HepG2 (cell line): Measurements from ENCODE around the gene ZNF318. TPM values are rescaled to one million over a fixed set of nuclear protein-coding genes. Genes with fewer than 3 reads are reported as not detected.
A peak's percentile ranks its signal among the peaks of the same experiment; 100 is the strongest.

ENCODE experiments used
- ATAC-seq: fragments of 200-7000 bp; cut with Tn5 transposase; 3 replicates; pipeline ENCODE4 v1.9.1; 2020; ENCODE audit warnings: mild to moderate bottlenecking, moderate library complexity
- BruUV-seq: library from RNA; stranded (reverse); fragments of 400-500 nt; replicated peaks from 2 replicates; lab custom pipeline; 2021; lab: Mats Ljungman, UMichigan
- CTCF ChIA-PET: fragments of 300-600 bp; formaldehyde crosslinking; extraction: SDS; loops from one replicate; lab custom pipeline; 2021; ENCODE audit warnings: low total read pairs, inconsistent platforms, low intra/inter-chr PET ratio; lab: Yijun Ruan, JAX
- POLR2A ChIA-PET: fragments of 350-600 bp; sonication (Branson Sonifier 250); formaldehyde crosslinking; loops from one replicate; lab custom pipeline; 2020; ENCODE audit warnings: antibody characterized with exemption, inconsistent platforms; lab: Yijun Ruan, JAX
- DNase-seq: peaks from one replicate; pipeline ENCODE4 v3.0.0-alpha.2; 2015; ENCODE audit warnings: low spot score
- FAIRE-seq: peaks from 3 replicates; lab custom pipeline; 2011; peaks lifted over from hg19 to GRCh38; lab: Jason Lieb, UNC
- H2AFZ ChIP-seq: one replicate; pipeline ENCODE4 v1.6.1; 2011; ENCODE audit warnings: low read length, inconsistent platforms
- H3K27ac ChIP-seq: fragments of 300-600 bp; 3 replicates; pipeline ENCODE4 v1.8.0; 2011; ENCODE audit warnings: mixed run types, mild to moderate bottlenecking, mixed read lengths, low read length, inconsistent platforms; ENCODE audit not compliant: insufficient read depth; ENCODE audit errors: extremely low read length
- H3K27me3 ChIP-seq, 2 experiments: fragments of 200-600 bp in 1 of 2; 2 replicates in 1 of 2; 3 replicates in 1 of 2; pipeline versions ENCODE4 v1.6.0 to v1.8.0; 2011; ENCODE audit warnings: low read length in 2 of 2, mild to moderate bottlenecking in 2 of 2, moderate library complexity in 2 of 2, inconsistent platforms in 1 of 2; ENCODE audit not compliant: insufficient read depth in 2 of 2, control insufficient read depth in 1 of 2
- H3K36me3 ChIP-seq, 2 experiments: fragments of 200-600 bp in 1 of 2; replicated peaks in 1 of 2; 2 replicates in 1 of 2; 3 replicates in 1 of 2; pipeline versions ENCODE4 v1.5.1 to v1.8.0; 2011; ENCODE audit warnings: low read length in 2 of 2, inconsistent platforms in 1 of 2; ENCODE audit not compliant: insufficient read depth in 2 of 2, control insufficient read depth in 1 of 2
- H3K4me1 ChIP-seq: 2 replicates; pipeline ENCODE4 v1.5.1; 2012; ENCODE audit warnings: low read length, inconsistent platforms; ENCODE audit not compliant: insufficient read depth
- H3K4me2 ChIP-seq: 2 replicates; pipeline ENCODE4 v1.6.0; 2011; ENCODE audit warnings: low read depth, low read length, inconsistent platforms
- H3K4me3 ChIP-seq, 3 experiments: fragments of 200-600 bp in 1 of 3; sonication (generic), shearing (Covaris generic) in 1 of 3; replicated peaks in 1 of 3; 2 replicates each; pipeline ENCODE4 v1.5.1; 2011 to 2016; ENCODE audit warnings: low read length in 3 of 3, inconsistent platforms in 2 of 3, low read depth in 2 of 3, mild to moderate bottlenecking in 2 of 3, control low read depth in 1 of 3, mixed read lengths in 1 of 3; ENCODE audit not compliant: insufficient read depth in 1 of 3
- H3K79me2 ChIP-seq: one replicate; pipeline ENCODE4 v1.6.1; 2011; ENCODE audit warnings: low read length, inconsistent platforms; ENCODE audit not compliant: insufficient read depth
- H3K9ac ChIP-seq: 2 replicates; pipeline ENCODE4 v1.6.0; 2011; ENCODE audit warnings: mild to moderate bottlenecking, low read depth, low read length, inconsistent platforms; ENCODE audit not compliant: insufficient read depth
- H3K9me3 ChIP-seq: 2 replicates; pipeline ENCODE4 v1.5.1; 2012; ENCODE audit warnings: mild to moderate bottlenecking, low read length
- H4K20me1 ChIP-seq: 2 replicates; pipeline ENCODE4 v1.6.0; 2011; ENCODE audit warnings: inconsistent platforms, mild to moderate bottlenecking, low read length, moderate library complexity; ENCODE audit not compliant: insufficient read depth
- ARID3A ChIP-seq: IDR thresholded peaks from 2 replicates; pipeline ENCODE4 v1.6.1; 2012; ENCODE audit warnings: low read depth, low read length, improper control_type of control experiment
- CSRNP1 ChIP-seq: sonication (generic); formaldehyde crosslinking; IDR thresholded peaks from 2 replicates; pipeline ENCODE4 v1.8.1; 2023; ENCODE audit warnings: mild to moderate bottlenecking, missing genetic modification reagents
- CTCF ChIP-seq: sonication (generic); formaldehyde crosslinking; IDR thresholded peaks from 2 replicates; pipeline ENCODE4 v1.5.0; 2020; ENCODE audit warnings: mild to moderate bottlenecking, missing genetic modification reagents, moderate library complexity
- DZIP1 ChIP-seq: sonication (generic); formaldehyde crosslinking; IDR thresholded peaks from 2 replicates; pipeline ENCODE4 v1.5.0; 2020; ENCODE audit warnings: mild to moderate bottlenecking, missing genetic modification reagents
- RARG ChIP-seq: sonication (generic); formaldehyde crosslinking; IDR thresholded peaks from 2 replicates; pipeline ENCODE4 v1.4.0; 2020; ENCODE audit warnings: low read depth, mild to moderate bottlenecking, missing genetic modification reagents
- STAG1 ChIP-seq: sonication (generic); formaldehyde crosslinking; IDR thresholded peaks from 2 replicates; pipeline ENCODE4 v1.4.0; 2020; ENCODE audit warnings: missing genetic modification reagents
- TAF15 ChIP-seq: fragments of 200-400 bp; formaldehyde crosslinking; IDR thresholded peaks from one replicate; pipeline ENCODE4 v1.6.1; 2018; ENCODE audit warnings: mild to moderate bottlenecking, low read depth, low read length; ENCODE audit not compliant: poor library complexity, severe bottlenecking
- ZFP36 ChIP-seq: fragments of 150-350 bp; IDR thresholded peaks from 2 replicates; pipeline ENCODE4 v1.6.1; 2018; ENCODE audit warnings: borderline replicate concordance, low read length, low read depth; ENCODE audit not compliant: partially characterized antibody
- ZNF121 ChIP-seq: sonication (generic); formaldehyde crosslinking; IDR thresholded peaks from 2 replicates; pipeline ENCODE4 v1.5.0; 2020; ENCODE audit warnings: mild to moderate bottlenecking, missing genetic modification reagents
- ZNF263 ChIP-seq: sonication (generic); formaldehyde crosslinking; IDR thresholded peaks from 2 replicates; pipeline ENCODE4 v1.4.0; 2020; ENCODE audit warnings: missing genetic modification reagents
- WGBS: methylation state at CpG from one replicate; pipeline ENCODE4 v1.1.6; 2017; ENCODE audit warnings: low lambda C conversion rate; 5-methylcytosine and 5-hydroxymethylcytosine counted together
- in situ Hi-C: cut with HindIII; loops from 2 replicates; pipeline ENCODE4 v1.10.0; 2017; ENCODE audit warnings: low pct_unique_long_range_greater_than_20kb; ENCODE audit not compliant: extremely low pct_ligation_motif_present
- intact Hi-C: fragments of 100-400 bp; cut with micrococcal nuclease; formaldehyde crosslinking; loops from one replicate; pipeline ENCODE4 v1.10.0; 2022; ENCODE audit not compliant: unreplicated experiment
- polyA plus RNA-seq, 8 experiments: library from polyadenylated mRNA; depleted of rRNA in 3 of 8; stranded (reverse) in 7 of 8; unstranded in 1 of 8; fragments of >200 nt; fragmentation: Illumina TruSeq in 4 of 8; extraction: Trizol in 4 of 8; gene quantifications; 2 replicates each; pipeline versions ENCODE4 v1.2.1 to v1.2.3, GENCODE V29; 2011 to 2016; ENCODE audit warnings: low read depth in 4 of 8, missing spikeins in 1 of 8, mixed read lengths in 1 of 8; ENCODE audit not compliant: insufficient read depth in 1 of 8
- total RNA-seq, 5 experiments: library from RNA; depleted of rRNA; stranded (reverse); fragments of >200 nt; fragmentation: Illumina TruSeq; extraction: Trizol; gene quantifications; 2 replicates each; pipeline ENCODE4 v1.2.3, GENCODE V29; 2016; ENCODE audit warnings: low read depth in 1 of 5

ZNF318 gene
- total and polyA plus RNA-seq, 2 of the 13 experiments (the other 11 are each of a cell fraction or from before 2014, with no cell fraction given) = 13.0 to 14.5 TPM

GRCh38 chr6:43367245-43367984 lies 2.0 kb downstream of the ZNF318 start (continued):
- TF ChIP-seq DZIP1 (no peak), ZFP36 (no peak), CSRNP1 (no peak)

- no peak for FAIRE-seq
- Histone ChIP-seq H2AFZ (no peak overlapping the region), H3K9me3 (no peaks in the 10 kb centered on the region), H3K27ac (no peak overlapping the region), H3K4me2 (no peak overlapping the region), H3K4me1 (peaks cover 12% of the 10 kb centered on the region), H3K27me3 (no peaks in the 10 kb centered on the region), H3K36me3 (peaks cover 17 to 67% of the 10 kb centered on the region in 2 experiments), H3K79me2 (peaks cover 2% of the 10 kb centered on the region), H3K9ac (no peak overlapping the region), H4K20me1 (no peaks in the 10 kb centered on the region; the same call in 1 of the 2 replicates), H3K4me3 (no peak overlapping the region)
- DNase-seq = no peak
- POLR2A ChIA-PET = interaction anchor here (1.3 to 1.5 kb wide), 2 partner anchors 8 to 91 kb away, joined by 3 to 6 read pairs; partner anchors contain the start of gene ZNF318
- in situ Hi-C loops (no loop called here), intact Hi-C loops (no loop called here)
- TF ChIP-seq ARID3A (0 out of 2 replicates have a peak, but pooled peaks have one; percentile 22), CTCF (CRISPR knock-in tag) (peak; percentile 23; the same call in 1 of the 2 replicates), ZNF121 (CRISPR knock-in tag) (peak; percentile 79), RARG (CRISPR knock-in tag) (no peak), STAG1 (peak; percentile 39), TAF15 (no peak), ZNF263 (peak; percentile 92)
- WGBS = 94% methylated on average over 2 of the region's 2 CpGs
- peak; percentile 73 for ATAC-seq
- CTCF ChIA-PET = no interaction called here
- no TSS peak for BruUV-seq
These were observed 8.2 kb downstream of the ZNF318 start for GRCh38 chr6:43361269-43361668.
